Measurements from ENCODE around the gene KLF2.
"Not testable (repeated sequence)": the region's sequence is repeated elsewhere in the genome, so short reads cannot be mapped to it uniquely, and the experiment has no call there.

KLF2 gene

GRCh38 chr19:16337809-16338469 is 13.3 kb downstream of the KLF2 start:
- no peak overlapping the region for H3K4me3 Mint-ChIP-seq

DNA sequence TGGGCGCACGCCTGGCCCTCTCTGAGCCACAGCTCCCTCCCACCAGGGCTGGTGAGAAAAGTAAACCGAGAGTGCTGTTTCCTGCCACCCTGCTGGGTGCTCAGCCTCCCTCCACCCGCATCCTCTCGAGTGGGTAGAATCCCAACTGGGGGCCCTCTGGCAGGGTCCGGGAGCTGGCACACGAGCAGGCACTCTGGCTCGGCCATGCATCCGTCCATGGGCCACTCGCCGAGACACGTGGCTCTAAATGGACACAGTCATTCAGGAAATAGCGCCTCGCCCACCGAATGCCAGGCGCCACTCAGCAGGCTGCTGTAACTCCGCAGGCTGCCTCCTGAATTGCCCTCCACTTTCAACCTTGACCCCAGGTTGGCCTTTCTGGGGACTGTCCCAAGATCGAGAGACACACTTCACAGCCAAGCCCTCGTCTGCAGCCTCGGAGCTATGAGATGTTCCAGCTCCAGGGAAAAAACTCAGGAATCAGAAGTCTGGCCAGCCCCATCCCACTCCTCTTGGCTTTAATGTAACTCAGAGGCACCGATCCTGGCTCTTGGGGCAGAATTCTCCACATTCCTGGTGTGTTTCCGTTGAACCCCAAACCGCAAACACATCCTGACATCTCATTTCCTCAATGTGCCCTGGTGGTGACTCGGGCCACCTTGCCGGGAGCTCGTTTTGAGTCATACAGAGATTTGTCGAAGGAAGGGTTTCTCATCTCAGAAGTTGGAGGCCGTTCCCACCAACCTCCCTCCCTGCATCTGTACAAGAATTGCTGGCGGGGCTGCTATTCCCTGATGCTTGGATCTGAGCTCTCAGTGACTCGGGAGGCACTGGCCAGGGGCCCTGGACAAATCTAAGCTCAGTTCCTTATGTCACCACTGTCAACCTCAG is 14.1 kb downstream of the KLF2 start:
- peak; percentile 71 for DNase-seq
- no peaks in the 10 kb centered on the region for H3K9me3 Mint-ChIP-seq
- H3K27me3 Mint-ChIP-seq: peaks cover 5% of the 10 kb centered on the region
- peak overlapping the region; percentile 73 for H3K4me3 Mint-ChIP-seq
- no peaks in the 10 kb centered on the region for H3K36me3 Mint-ChIP-seq (ENCODE audit: low read depth)
- peak; percentile 67 for ATAC-seq
- H3K27ac Mint-ChIP-seq: peak overlapping the region; percentile 92
- peaks cover 66% of the 10 kb centered on the region for H3K4me1 Mint-ChIP-seq

More at GRCh38 chr19:16337809-16338469, 13.3 kb downstream of the KLF2 start:
- no peak for ATAC-seq
- Mint-ChIP-seq H3K9me3 (no peaks in the 10 kb centered on the region), H3K4me1 (peaks cover 63% of the 10 kb centered on the region), H3K36me3 (ENCODE audit: low read depth) (no peaks in the 10 kb centered on the region), H3K27ac (no peak overlapping the region), H3K27me3 (peaks cover 8% of the 10 kb centered on the region)
- DNase-seq: no peak

DNA sequence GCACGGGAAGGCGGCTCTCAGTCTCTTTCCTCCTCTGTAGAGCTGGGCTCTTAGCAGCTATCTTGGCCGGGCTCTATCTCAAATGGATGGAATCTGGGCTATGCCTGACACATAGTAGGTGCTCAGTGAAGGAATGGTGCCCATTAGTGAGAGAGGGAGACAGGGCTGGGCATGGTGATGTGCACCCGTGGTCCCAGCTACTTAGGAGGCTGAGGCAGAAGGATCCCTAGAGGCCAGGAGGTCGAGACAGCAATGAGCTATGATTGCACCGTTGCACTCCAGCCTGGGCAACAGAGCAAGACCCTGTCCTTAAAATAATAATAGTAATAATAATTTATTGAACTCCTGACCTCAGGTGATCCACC is 14.7 kb downstream of the KLF2 start:
- Mint-ChIP-seq H3K4me3 (no peak overlapping the region), H3K27me3 (peaks cover 5% of the 10 kb centered on the region), H3K27ac (no peak overlapping the region), H3K36me3 (ENCODE audit: low read depth) (no peaks in the 10 kb centered on the region), H3K9me3 (no peaks in the 10 kb centered on the region), H3K4me1 (peaks cover 62% of the 10 kb centered on the region)
- DNase-seq: no peak
- ATAC-seq: no peak

- Mint-ChIP-seq H3K27ac (no peak overlapping the region), H3K4me3 (no peak overlapping the region), H3K27me3 (peaks cover 5% of the 10 kb centered on the region), H3K36me3 (ENCODE audit: low read depth) (no peaks in the 10 kb centered on the region), H3K9me3 (no peaks in the 10 kb centered on the region), H3K4me1 (peaks cover 58% of the 10 kb centered on the region)
- ATAC-seq (no peak), DNase-seq (no peak)
Measured at GRCh38 chr19:16340092-16340491, 15.5 kb downstream of the KLF2 start.

GRCh38 chr19:16340654-16341053 is 16.0 kb downstream of the KLF2 start:
- ATAC-seq (no peak), DNase-seq (no peak)
- Mint-ChIP-seq H3K4me3 (no peak overlapping the region), H3K27me3 (peaks cover 5% of the 10 kb centered on the region), H3K27ac (no peak overlapping the region), H3K9me3 (no peaks in the 10 kb centered on the region), H3K4me1 (peaks cover 58% of the 10 kb centered on the region), H3K36me3 (ENCODE audit: low read depth) (no peaks in the 10 kb centered on the region)

DNA sequence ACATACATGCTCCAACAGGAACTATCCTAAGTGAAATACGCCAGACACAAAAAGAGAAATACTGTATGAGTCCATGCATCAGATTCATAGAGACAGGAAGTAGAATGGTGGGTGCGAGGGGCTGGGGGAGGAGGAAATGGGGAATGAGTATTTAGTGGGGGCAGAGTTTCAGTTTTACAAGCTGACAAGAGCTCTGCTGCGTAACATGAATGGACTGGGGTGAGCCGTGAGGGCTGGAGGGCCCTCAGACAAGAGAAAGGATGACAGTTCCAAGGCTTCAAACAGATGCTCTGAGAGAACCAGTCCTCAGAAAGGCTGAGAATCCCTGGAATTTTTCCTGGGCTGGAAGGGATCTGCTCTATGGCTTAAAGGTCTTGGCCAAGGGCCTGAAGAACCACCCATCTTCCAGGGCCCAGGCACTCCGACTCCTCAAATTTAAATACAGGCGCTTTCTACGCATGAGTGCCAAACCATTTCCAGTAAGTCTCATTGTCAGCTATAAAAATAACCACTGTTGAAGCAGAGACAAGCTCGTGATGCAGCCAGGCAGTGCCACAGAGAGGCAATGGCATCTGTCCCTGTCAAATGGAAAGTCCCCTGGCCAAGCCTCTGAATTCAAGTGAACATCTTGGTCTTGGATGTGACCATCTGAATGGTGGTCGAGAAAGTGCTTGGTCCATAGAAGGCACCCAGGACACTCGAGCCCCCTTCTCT is 17.5 kb downstream of the KLF2 start:
- H3K27me3 Mint-ChIP-seq: no peaks in the 10 kb centered on the region
- ATAC-seq (peak; percentile 78), DNase-seq (peak; percentile 61)
- peaks cover 52% of the 10 kb centered on the region for H3K4me1 Mint-ChIP-seq
- peak overlapping the region; percentile 62 for H3K27ac Mint-ChIP-seq
- no peaks in the 10 kb centered on the region for H3K36me3 Mint-ChIP-seq (ENCODE audit: low read depth)
- no peaks in the 10 kb centered on the region for H3K9me3 Mint-ChIP-seq
- peak overlapping the region; percentile 36 for H3K4me3 Mint-ChIP-seq

GRCh38 chr19:16343156-16343555 is 18.5 kb downstream of the KLF2 start:
- H3K4me3 Mint-ChIP-seq: no peak overlapping the region
- DNase-seq: no peak
- H3K27me3 Mint-ChIP-seq: no peaks in the 10 kb centered on the region
- peaks cover 44% of the 10 kb centered on the region for H3K4me1 Mint-ChIP-seq
- no peaks in the 10 kb centered on the region for H3K9me3 Mint-ChIP-seq
- no peaks in the 10 kb centered on the region for H3K36me3 Mint-ChIP-seq (ENCODE audit: low read depth)
- H3K27ac Mint-ChIP-seq: no peak overlapping the region
- no peak for ATAC-seq

- DNase-seq (no peak), ATAC-seq (no peak)
- Mint-ChIP-seq H3K9me3 (no peaks in the 10 kb centered on the region), H3K27ac (no peak overlapping the region), H3K36me3 (ENCODE audit: low read depth) (no peaks in the 10 kb centered on the region), H3K4me1 (peaks cover 32% of the 10 kb centered on the region), H3K4me3 (no peak overlapping the region), H3K27me3 (no peaks in the 10 kb centered on the region)
Measured at GRCh38 chr19:16345457-16345856, 20.8 kb downstream of the KLF2 start.

- ATAC-seq; H3K27me3 Mint-ChIP-seq; H3K36me3 Mint-ChIP-seq (ENCODE audit: low read depth); H3K4me3 Mint-ChIP-seq; H3K9me3 Mint-ChIP-seq; DNase-seq; H3K27ac Mint-ChIP-seq: not testable (repeated sequence)
- peaks cover 25% of the 10 kb centered on the region for H3K4me1 Mint-ChIP-seq
Measured at GRCh38 chr19:16347099-16347498, 22.5 kb downstream of the KLF2 start.

DNA sequence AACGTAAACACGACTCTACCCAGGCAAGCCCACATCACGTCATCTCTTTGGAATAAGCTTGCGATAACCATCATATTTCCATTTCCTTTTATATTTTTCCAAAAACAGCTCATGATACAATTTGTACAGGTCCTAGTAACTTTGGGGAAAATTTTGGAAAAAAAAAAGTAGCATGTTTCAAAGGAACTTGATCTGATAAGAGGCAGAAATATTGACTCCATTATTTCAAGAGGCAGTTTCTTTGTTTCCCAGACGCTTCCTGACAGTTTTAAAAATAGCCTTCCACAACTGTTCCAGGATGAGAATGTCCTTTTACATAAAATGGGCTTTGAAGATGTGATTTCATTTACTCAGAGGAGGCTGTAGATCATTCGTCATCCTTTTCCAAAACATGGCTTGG is 23.1 kb downstream of the KLF2 start:
- H3K36me3 Mint-ChIP-seq (ENCODE audit: low read depth): no peaks in the 10 kb centered on the region
- H3K27ac Mint-ChIP-seq: no peak overlapping the region
- no peak overlapping the region for H3K4me3 Mint-ChIP-seq
- DNase-seq (no peak), ATAC-seq (no peak)
- H3K27me3 Mint-ChIP-seq: peaks cover 1% of the 10 kb centered on the region
- no peaks in the 10 kb centered on the region for H3K9me3 Mint-ChIP-seq
- H3K4me1 Mint-ChIP-seq: peaks cover 18% of the 10 kb centered on the region

DNA sequence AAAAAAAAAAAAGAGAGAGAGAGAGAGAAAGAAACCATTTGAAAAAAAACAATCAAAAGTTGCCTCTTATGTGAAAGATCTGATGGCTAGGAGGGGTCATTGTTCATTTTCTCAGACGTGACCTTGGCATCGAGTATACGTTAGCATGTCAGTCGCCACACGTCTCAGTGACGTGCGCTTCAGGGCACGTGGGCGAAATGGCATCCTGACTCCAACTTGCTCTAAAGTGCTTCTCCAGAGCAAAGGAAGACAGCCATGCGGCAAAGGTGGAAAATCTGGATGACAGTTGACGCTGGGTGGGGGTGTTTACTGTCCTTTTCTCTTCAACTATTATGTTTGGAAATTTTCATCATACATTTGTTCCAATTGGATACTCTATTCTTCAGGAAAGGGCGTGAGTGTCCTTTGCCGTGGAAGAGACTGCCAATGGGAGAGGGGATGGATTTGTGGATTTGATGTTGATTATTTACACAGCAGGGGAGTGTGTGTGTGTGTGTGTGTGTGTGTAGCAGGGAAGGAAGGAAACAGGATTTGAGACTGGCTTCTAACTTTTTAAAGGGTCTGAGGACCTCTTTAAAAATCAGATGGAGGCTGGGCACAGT is 25.0 kb downstream of the KLF2 start:
- no peak for ATAC-seq
- H3K4me1 Mint-ChIP-seq: peaks cover 18% of the 10 kb centered on the region
- no peak overlapping the region for H3K27ac Mint-ChIP-seq

DNA sequence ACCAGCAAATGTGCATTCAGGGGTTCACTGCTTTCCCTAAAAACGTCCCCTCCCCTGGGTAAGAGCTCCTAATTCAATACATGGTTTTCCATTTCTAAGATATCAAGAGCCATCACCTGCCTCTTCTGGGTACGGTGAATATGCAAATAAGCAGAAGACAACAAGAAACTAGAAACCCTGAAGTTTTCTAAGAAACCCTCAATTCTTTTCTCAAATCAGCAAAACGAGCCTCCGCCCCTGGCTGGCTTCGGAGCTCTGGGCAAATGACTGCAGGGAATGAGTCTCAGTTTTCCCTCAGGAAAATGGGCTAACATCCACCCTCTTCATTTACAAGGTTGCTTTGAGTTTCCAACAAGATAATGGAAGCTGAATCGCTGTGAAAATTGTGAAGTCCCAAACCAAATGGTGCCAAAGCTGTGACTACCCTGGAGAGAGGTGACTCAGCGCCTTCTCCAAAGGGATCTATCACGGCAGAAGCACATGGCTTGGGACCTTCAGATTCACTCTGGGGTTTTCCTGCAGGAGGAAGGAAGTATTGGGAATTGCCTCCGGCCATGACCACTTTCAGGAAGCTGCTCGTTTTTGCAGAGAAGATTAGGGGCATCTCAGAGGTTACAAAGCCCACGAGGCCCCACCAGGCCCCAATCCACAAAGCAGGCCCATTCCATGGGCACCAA is 26.6 kb downstream of the KLF2 start:
- H3K27me3 Mint-ChIP-seq: peaks cover 1% of the 10 kb centered on the region
- H3K27ac Mint-ChIP-seq: no peak overlapping the region
- peaks cover 30% of the 10 kb centered on the region for H3K4me1 Mint-ChIP-seq
- H3K4me3 Mint-ChIP-seq: no peak overlapping the region
- no peaks in the 10 kb centered on the region for H3K9me3 Mint-ChIP-seq
- DNase-seq (no peak), ATAC-seq (no peak)
- no peaks in the 10 kb centered on the region for H3K36me3 Mint-ChIP-seq (ENCODE audit: low read depth)

More for the DNA sequence above, 25.0 kb downstream of the KLF2 start:
- H3K9me3 Mint-ChIP-seq: no peaks in the 10 kb centered on the region
- no peak overlapping the region for H3K4me3 Mint-ChIP-seq
- H3K36me3 Mint-ChIP-seq (ENCODE audit: low read depth): no peaks in the 10 kb centered on the region
- H3K27me3 Mint-ChIP-seq: peaks cover 1% of the 10 kb centered on the region
- no peak for DNase-seq

GRCh38 chr19:16355293-16356043 is 30.8 kb downstream of the KLF2 start:
- no peak overlapping the region for H3K27ac Mint-ChIP-seq
- DNase-seq: no peak
- H3K27me3 Mint-ChIP-seq: peaks cover 1% of the 10 kb centered on the region
- peaks cover 2% of the 10 kb centered on the region for H3K36me3 Mint-ChIP-seq (ENCODE audit: low read depth)
- no peak overlapping the region for H3K4me3 Mint-ChIP-seq
- peaks cover 56% of the 10 kb centered on the region for H3K4me1 Mint-ChIP-seq
- H3K9me3 Mint-ChIP-seq: no peaks in the 10 kb centered on the region
- peak; percentile 36 for ATAC-seq
